Thyroid gland (tissue), 4 donors: ENCODE results near the gene EPHA3. TPM values are rescaled to one million over a fixed set of nuclear protein-coding genes. Genes with fewer than 3 reads are reported as not detected.

ENCODE experiments used
- DNase-seq, 2 donors: peaks; one replicate each; pipeline ENCODE4 v3.0.0-alpha.2; 2019
- H3K27ac ChIP-seq, 3 donors: fragments of 200-600 bp; sonication (generic); 1 replicate in 2 of 3; 2 replicates in 1 of 3; pipeline ENCODE4 v1.5.1; 2016 to 2019; ENCODE audit warnings: mild to moderate bottlenecking in 1 of 3, moderate library complexity in 1 of 3
- H3K27me3 ChIP-seq: fragments of 200-600 bp; sonication (generic); one replicate; pipeline ENCODE4 v1.5.1; 2019
- H3K36me3 ChIP-seq, 2 donors: fragments of 200-600 bp; sonication (generic); one replicate each; pipeline ENCODE4 v1.5.1; 2016 to 2019
- H3K4me1 ChIP-seq, 2 donors: fragments of 200-600 bp; sonication (generic); one replicate each; pipeline ENCODE4 v1.5.1; 2017 to 2019
- H3K4me3 ChIP-seq, 3 donors: fragments of 200-600 bp; sonication (generic); replicated peaks in 1 of 3; 1 replicate in 2 of 3; 2 replicates in 1 of 3; pipeline ENCODE4 v1.5.1; 2016; ENCODE audit warnings: mild to moderate bottlenecking in 1 of 3
- H3K9me3 ChIP-seq: fragments of 200-600 bp; sonication (generic); one replicate; pipeline ENCODE4 v1.5.1; 2017
- CTCF ChIP-seq, 6 experiments: fragments of 200-600 bp in 3 of 6; fragments of 450-650 bp in 3 of 6; sonication (generic) in 3 of 6; IDR thresholded peaks; one replicate each; pipeline ENCODE4 v1.5.1; 2016 to 2019; ENCODE audit warnings: antibody characterized with exemption in 6 of 6, mild to moderate bottlenecking in 2 of 6, inconsistent platforms in 1 of 6, moderate library complexity in 1 of 6
- POLR2A ChIP-seq, 2 donors: fragments of 450-650 bp; IDR thresholded peaks; one replicate each; pipeline ENCODE4 v1.6.1; 2017; ENCODE audit warnings: antibody characterized with exemption in 2 of 2, mild to moderate bottlenecking in 2 of 2, moderate library complexity in 1 of 2
- WGBS, 2 donors: methylation state at CpG; one replicate each; pipeline ENCODE4 v1.1.5; 2017; 5-methylcytosine and 5-hydroxymethylcytosine counted together
- intact Hi-C: fragments of 100-400 bp; cut with DNase I; formaldehyde crosslinking; loops from one replicate; pipeline ENCODE4 v1.15.1; 2023
- total RNA-seq, 4 donors: library from RNA; depleted of rRNA; stranded (reverse); fragments of >200 nt; gene quantifications; one replicate each; pipeline ENCODE4 v1.2.3, GENCODE V29; 2016

EPHA3 gene
- total RNA-seq, 4 donors from 2014 or later: 27.3 to 41.6 (median 35.4) TPM

DNA sequence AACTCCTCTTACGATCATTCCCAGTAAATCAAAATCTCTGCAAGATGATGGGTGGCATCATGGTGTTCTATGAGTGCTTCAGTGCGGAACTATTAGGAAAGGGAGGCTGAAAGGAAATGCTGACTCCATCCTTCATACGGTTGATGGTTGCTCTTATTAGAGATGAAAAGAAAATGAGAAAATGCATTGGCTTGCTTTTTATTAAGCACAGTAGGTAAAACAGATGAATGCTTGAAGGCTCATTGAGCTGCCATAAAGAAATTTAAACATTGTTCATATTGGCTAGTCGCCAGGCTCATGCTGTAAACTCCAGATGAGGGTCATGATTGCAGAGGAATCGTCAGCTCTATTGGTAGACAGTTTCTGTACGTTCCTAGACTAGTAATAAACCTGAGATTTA, 115.8 kb downstream of the EPHA3 start:
- Histone ChIP-seq H3K9me3 (no peaks in the 10 kb centered on the region), H3K36me3 (no peaks in the 10 kb centered on the region), H3K4me1 (peaks cover 4 to 5% of the 10 kb centered on the region in 2 donors), H3K4me3 (no peak overlapping the region), H3K27me3 (no peaks in the 10 kb centered on the region), H3K27ac (no peak overlapping the region)
- intact Hi-C loops: no loop called here
- no peak for DNase-seq
- TF ChIP-seq POLR2A (IDR thresholded peaks at IDR 0.05) (no peak), CTCF (IDR thresholded peaks at IDR 0.05) (no peak)
- 82 to 83% methylated on average over 6 of the region's 6 CpGs for WGBS, 2 donors

GRCh38 chr3:89227218-89227617, 119.8 kb downstream of the EPHA3 start:
- H3K27ac ChIP-seq: no peak overlapping the region
- intact Hi-C loops: no loop called here
- no peak for DNase-seq
- no peaks in the 10 kb centered on the region for H3K9me3 ChIP-seq
- H3K4me3 ChIP-seq: no peak overlapping the region
- 75 to 82% methylated on average over 5 of the region's 5 CpGs for WGBS, 2 donors
- H3K4me1 ChIP-seq: peaks cover 4 to 8% of the 10 kb centered on the region in 2 donors
- H3K36me3 ChIP-seq: no peaks in the 10 kb centered on the region
- no peak for TF ChIP-seq POLR2A (IDR thresholded peaks at IDR 0.05)
- TF ChIP-seq CTCF (IDR thresholded peaks at IDR 0.05): no peak
- H3K27me3 ChIP-seq: no peaks in the 10 kb centered on the region

GRCh38 chr3:89227634-89228033, 120.2 kb downstream of the EPHA3 start:
- Histone ChIP-seq H3K4me3 (no peak overlapping the region), H3K27me3 (no peaks in the 10 kb centered on the region), H3K27ac (no peak overlapping the region), H3K9me3 (no peaks in the 10 kb centered on the region), H3K36me3 (no peaks in the 10 kb centered on the region), H3K4me1 (peaks cover 4 to 8% of the 10 kb centered on the region in 2 donors)
- intact Hi-C loops: no loop called here
- 45 to 57% methylated on average over 2 of the region's 2 CpGs for WGBS, 2 donors
- TF ChIP-seq POLR2A (IDR thresholded peaks at IDR 0.05) (no peak), CTCF (IDR thresholded peaks at IDR 0.05) (no peak)
- DNase-seq: no peak

DNA sequence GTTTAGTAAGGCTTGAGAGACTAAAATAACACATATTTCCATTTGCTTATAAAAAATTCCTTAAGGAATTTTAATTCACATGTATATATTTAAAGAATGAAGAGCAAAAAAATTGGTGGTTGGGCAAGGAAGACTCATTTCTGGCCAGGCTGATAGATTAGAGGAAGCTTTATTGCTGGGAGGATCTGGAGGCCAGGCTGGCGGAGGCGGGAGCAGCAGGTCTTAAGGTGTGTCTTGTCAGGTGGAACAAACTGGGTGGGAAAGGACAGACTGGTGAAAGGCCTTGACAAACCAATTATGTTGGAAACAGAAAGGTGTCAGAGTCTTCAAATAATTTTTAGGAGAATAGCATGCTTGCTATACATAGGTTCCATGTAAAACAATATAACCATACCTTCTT, 124.7 kb downstream of the EPHA3 start:
- H3K4me3 ChIP-seq: no peak overlapping the region
- H3K27ac ChIP-seq: no peak overlapping the region
- WGBS, 2 donors: 95 to 96% methylated on average over 2 of the region's 2 CpGs
- H3K4me1 ChIP-seq: peaks cover 0 to 8% of the 10 kb centered on the region in 2 donors
- intact Hi-C loops: no loop called here
- TF ChIP-seq CTCF (IDR thresholded peaks at IDR 0.05) (no peak), POLR2A (IDR thresholded peaks at IDR 0.05) (no peak)
- H3K9me3 ChIP-seq: no peaks in the 10 kb centered on the region
- H3K27me3 ChIP-seq: no peaks in the 10 kb centered on the region
- H3K36me3 ChIP-seq: no peaks in the 10 kb centered on the region
- no peak for DNase-seq

DNA sequence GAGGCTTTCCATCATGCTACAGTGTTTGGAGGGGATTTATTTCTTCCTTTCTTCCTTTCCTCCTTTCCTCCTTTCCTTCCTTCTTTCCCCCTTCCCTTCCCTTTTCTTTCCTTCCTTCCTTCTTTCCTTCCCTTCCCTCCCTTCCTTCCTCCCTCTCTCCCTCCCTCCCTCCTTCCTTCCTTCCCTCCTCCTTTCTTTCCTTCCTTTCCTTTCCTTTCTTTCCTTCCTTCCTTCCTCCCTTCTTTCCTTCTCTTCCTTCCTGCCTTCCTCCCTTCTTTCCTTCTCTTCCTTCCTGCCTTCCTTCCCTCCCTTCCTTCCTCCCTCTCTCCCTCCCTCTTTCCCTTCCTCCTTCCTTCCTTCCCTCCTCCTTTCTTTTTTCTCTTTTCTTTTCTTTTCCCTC, 127.2 kb downstream of the EPHA3 start:
- intact Hi-C loops: no loop called here
- TF ChIP-seq POLR2A (IDR thresholded peaks at IDR 0.05) (no peak), CTCF (IDR thresholded peaks at IDR 0.05) (no peak)
- Histone ChIP-seq H3K9me3 (no peaks in the 10 kb centered on the region), H3K27ac (no peak overlapping the region), H3K4me1 (no peaks in the 10 kb centered on the region), H3K4me3 (no peak overlapping the region), H3K27me3 (no peaks in the 10 kb centered on the region), H3K36me3 (no peaks in the 10 kb centered on the region)
- DNase-seq: no peak
